GM18909 (cell line): ENCODE measurements around the gene HNRNPUL1.

Source experiments
- ATAC-seq: cut with Tn5 transposase; IDR thresholded peaks from one replicate; pipeline ENCODE4 v1.9.1; 2021; ENCODE audit warnings: mild to moderate bottlenecking; ENCODE audit not compliant: unreplicated experiment, poor library complexity

The HNRNPUL1 gene

GRCh38 chr19:41307090-41307875 lies 43.1 kb downstream of the HNRNPUL1 start:
- no peak for ATAC-seq

DNA sequence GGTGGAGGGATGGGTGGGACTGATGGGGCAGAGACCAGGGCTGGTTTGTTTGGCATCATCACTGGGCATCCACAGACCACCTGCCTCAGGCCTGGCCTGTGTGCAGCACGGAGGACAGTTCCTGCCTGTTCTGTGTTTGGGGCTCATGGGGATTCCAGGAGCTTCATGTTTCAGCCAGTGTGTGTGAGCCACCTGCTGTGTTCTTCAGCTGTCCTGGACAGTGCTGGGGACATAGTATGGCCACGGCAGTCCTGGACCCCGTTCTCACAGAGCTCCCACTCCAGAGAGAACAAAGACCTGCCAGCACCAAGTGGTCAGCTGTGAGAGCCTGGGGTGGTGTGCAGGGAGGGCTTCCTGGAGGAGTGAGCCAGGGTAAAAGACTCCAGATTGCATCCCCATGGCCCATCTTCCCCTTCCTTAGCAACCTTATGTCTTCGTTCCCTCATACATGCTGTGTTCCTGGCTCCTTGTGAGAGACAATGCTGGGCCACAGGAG lies 43.8 kb downstream of the HNRNPUL1 start:
- no peak for ATAC-seq

- ATAC-seq, result peak; percentile 55
These were observed 44.4 kb downstream of the HNRNPUL1 start for GRCh38 chr19:41308450-41309179.

DNA sequence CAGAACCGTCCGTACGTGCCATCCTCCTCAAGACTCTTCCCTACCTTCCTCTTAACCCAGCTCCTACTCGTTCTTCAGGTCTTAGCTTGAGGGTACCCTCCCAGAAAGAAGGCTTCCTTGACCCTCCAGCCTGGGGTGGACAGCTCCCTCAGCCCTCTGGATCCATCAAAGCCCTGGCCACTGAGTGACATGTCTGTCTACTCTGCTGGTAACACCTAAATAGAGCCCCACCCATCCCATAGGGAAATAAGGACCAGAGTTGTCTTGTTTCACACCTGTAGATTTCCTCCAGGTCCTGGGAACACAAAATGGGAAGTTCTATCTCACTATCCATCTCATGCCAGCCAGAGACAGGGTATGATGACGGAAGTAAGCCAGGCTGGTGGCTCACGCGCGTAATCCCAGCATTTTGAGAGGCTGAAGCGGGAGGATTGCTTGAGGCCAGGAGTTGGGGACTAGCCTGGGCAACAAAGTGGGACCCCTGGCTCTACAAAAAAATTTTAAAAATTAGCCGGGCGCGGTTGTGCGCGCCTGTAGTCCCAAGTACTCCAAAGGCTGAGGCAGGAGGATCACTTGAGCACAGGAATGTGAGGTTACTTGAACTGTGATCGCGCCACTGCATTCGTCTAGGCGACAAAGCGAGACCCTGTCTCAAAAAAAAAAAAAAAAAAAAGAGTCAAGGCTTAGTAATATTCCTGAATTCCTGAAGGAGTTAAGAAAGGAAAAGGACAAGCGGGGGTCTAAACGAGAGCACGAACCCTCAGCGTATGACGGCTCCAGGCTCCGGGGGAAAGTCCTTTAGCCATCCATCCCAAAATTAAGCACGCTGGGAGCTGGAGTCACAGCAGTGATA lies 45.2 kb downstream of the HNRNPUL1 start:
- no peak for ATAC-seq

GRCh38 chr19:41310033-41310831 lies 46.1 kb downstream of the HNRNPUL1 start, which contains the start of gene CCDC97:
Gene CCDC97 (plus strand): TSS chr19:41310172. CDS start chr19:41310311, 139 bp downstream.
- peak; percentile 67 for ATAC-seq

- ATAC-seq, result no peak
These were observed 46.9 kb downstream of the HNRNPUL1 start for GRCh38 chr19:41311072-41311471.

DNA sequence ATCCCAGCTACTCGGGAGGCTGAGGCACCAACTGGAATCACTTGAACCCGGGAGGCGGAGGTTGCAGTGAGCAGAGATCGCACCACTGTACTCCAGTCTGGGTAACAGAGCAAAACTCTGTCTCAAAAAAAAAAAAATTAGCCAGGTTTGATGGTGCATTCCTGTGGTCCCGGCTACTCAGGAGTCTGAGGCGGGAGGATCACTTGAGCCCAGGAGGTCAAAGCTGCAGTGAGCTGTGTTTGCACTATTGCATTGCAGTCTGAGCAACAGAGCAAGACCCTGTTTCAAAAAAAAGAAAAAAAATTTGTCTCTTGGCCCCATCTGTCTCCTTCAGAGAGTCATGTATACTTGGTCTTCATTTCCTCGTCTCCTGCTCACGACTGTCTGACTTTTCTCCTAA lies 47.4 kb downstream of the HNRNPUL1 start:
- ATAC-seq, result no peak

- no peak for ATAC-seq
These were observed 52.2 kb downstream of the HNRNPUL1 start for GRCh38 chr19:41316306-41316920.

DNA sequence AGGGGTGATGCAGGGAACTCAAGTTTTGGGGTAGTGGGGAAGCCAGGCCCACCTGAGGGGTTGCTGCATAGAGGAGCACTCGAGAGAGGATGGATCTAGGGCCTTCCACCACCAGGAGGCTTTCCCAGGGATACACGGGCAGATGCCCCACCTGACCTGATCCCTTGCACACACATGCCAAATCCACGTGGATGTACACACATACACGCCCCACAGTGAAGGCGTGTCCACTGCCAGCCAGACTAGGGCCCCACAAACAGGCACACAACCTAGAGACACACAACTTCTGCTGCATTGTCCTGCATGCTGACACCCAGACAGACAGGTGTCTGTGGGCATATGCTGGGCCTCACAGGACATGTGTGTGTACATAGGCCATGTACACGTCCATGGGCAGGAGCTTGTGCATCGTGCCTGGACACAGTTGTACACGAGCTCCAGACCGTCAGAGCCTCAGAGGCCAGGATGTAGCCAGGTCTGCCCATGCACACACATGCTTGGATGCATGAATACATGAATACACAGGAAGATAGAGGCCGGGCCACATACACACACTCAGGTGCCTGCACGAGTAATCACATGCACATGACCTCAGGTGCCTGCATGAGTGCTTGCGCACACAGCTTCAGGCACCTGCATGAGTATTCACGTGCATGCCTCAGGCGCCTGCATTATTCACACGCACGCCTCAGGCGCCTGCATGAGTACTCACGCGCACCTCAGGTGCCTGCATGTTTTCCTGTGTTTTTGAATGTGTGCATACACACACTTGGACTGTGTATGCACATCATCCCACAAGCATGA lies 54.7 kb downstream of the HNRNPUL1 start:
- no peak for ATAC-seq

DNA sequence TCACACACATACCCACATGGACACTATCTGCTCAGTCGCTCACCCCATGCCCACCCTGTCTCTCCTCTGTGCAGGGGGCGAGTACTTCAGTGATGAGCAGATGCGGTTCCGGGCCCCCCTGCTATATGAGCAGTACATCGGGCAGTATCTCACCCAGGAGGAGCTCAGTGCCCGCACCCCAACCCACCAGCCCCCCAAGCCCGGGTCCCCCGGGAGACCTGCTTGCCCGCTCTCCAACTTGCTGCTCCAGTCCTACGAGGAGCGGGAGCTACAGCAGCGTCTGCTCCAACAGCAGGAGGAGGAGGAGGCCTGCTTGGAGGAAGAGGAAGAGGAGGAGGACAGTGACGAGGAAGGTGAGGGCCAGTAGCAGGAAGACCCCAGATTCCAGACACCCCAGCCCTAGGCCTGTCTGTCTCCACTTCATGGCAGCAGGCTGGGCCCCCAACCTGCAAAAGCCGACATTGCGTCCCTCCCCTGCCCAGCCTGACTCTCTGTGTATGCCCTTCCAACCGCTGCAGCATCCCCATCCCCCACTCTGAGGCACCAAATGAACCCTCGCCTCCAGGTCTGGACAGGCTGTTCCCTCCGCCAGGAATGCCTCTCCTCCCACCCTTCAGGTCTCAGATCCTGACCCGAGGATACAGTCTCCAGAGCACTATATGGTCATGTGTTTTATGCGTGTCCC lies 55.5 kb downstream of the HNRNPUL1 start:
- ATAC-seq, result no peak

DNA sequence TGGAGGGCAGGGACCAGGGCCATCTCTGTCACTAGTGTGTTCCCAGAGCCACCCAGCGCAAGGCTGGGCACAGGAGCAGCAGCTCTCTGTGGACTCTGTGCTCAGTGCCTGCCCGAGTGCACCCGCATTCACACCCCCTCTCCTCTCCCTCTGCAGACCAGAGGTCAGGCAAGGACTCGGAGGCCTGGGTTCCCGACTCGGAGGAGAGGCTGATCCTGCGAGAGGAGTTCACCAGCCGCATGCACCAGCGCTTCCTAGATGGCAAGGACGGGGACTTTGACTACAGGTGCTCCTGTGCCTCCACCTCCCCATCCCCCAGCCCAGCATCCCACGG lies 56.0 kb downstream of the HNRNPUL1 start:
- no peak for ATAC-seq

DNA sequence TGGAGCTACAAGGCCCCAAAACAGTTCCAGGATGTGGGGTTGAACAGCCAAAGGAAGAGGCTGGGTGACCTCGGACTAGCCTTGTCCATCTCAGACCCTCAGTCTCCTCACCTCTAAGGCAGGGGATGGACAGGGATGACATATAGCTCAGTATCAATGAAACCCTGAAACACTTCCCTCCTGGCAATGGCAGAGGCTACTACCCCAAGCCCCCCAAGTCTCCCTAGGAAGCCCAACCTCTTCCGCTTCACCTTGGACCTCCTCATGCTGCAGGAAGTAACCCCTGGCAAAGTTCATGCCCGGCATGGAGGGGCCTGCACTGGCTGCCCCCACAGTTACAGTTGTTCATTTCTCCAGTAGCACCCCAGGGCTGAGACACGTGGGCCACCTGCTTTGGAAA lies 56.4 kb downstream of the HNRNPUL1 start:
- ATAC-seq, result no peak

DNA sequence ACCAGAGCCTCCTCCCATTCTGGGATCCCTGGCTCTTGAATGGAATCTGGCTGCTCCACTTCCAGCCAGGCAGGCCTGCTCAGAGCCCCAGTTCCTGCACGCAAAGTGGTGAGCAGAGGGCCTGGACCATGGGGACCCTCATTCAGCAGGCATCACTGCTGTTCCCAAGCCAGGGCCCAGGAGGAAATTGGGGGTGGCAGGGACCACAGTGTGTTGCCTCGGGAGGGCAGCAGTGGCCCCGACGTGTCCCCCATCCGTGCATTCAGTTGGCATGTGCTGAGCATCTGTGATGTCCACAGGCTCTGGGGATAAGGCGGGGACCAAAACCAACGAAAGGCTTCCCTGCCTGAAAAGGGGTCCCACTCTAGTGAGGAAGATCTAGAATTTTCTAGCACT lies 57.0 kb downstream of the HNRNPUL1 start:
- ATAC-seq, result no peak

GRCh38 chr19:41321600-41322270 lies 57.6 kb downstream of the HNRNPUL1 start:
- no peak for ATAC-seq

- no peak for ATAC-seq
These were observed 58.3 kb downstream of the HNRNPUL1 start for GRCh38 chr19:41322451-41322850.

- no peak for ATAC-seq
These were observed 58.9 kb downstream of the HNRNPUL1 start for GRCh38 chr19:41323023-41323422.

- no peak for ATAC-seq
These were observed 59.4 kb downstream of the HNRNPUL1 start for GRCh38 chr19:41323430-41324125.
